H1 (cell line): ENCODE data around the gene GTPBP1. TPM values are rescaled to one million over a fixed set of nuclear protein-coding genes. Genes with fewer than 3 reads are reported as not detected.

ENCODE experiments used
- CHD7 ChIP-seq: fragments of 300-600 bp; sonication (generic); IDR thresholded peaks from 2 replicates; pipeline ENCODE4 v1.7.1; 2012; ENCODE audit warnings: low read length, moderate library complexity, mild to moderate bottlenecking, inconsistent platforms; ENCODE audit not compliant: insufficient replicate concordance
- EZH2 ChIP-seq: fragments of 200-600 bp; sonication (generic); IDR thresholded peaks from 2 replicates; pipeline ENCODE4 v1.7.1; 2012; ENCODE audit warnings: low read depth, mild to moderate bottlenecking, moderate library complexity, low read length, inconsistent platforms; ENCODE audit not compliant: severe bottlenecking
- PHF8 ChIP-seq: fragments of 200-600 bp; sonication (generic); conservative IDR thresholded peaks from 2 replicates; pipeline ENCODE4 v1.7.1; 2012; ENCODE audit warnings: low read depth, mild to moderate bottlenecking, inconsistent platforms, low read length, moderate library complexity
- polyA plus RNA-seq, 7 experiments: library from polyadenylated mRNA; depleted of rRNA in 3 of 7; stranded (reverse) in 5 of 7; unstranded in 2 of 7; fragments of >200 nt in 5 of 7; fragments of 200-250 nt in 2 of 7; gene quantifications; 1 replicate in 5 of 7; 2 replicates in 1 of 7; 4 replicates in 1 of 7; pipeline versions ENCODE4 v1.2.1 to v1.2.3, GENCODE V29; 2011 to 2013; ENCODE audit warnings: missing spikeins in 2 of 7, mixed read lengths in 2 of 7
- total RNA-seq: library from RNA; stranded (reverse); fragmentation: NEBNext Ultra II Directional; extraction: Animal tissue kit (Norgen Biotek cat#: 25700); gene quantifications from 2 replicates; pipeline ENCODE4 v1.2.1, GENCODE V29; 2021

The GTPBP1 gene
- total and polyA plus RNA-seq, 2 of the 8 experiments (the other 6 are each of a cell fraction or from before 2014, with no cell fraction given) = 53.1 to 91.8 TPM

- TF ChIP-seq CHD7 (no peak), EZH2 (no peak), PHF8 (no peak)
Measured at GRCh38 chr22:38699143-38699542, 6.6 kb upstream of the GTPBP1 start (continued).
